BLaER1 (cell line): ENCODE results near the gene PTPRN2.
"Not testable (repeated sequence)": the region's sequence is repeated elsewhere in the genome, so short reads cannot be mapped to it uniquely, and the experiment has no call there.

ENCODE experiments used
- H3K27ac ChIP-seq: shearing (Covaris generic); formaldehyde crosslinking; 2 replicates; pipeline ENCODE4 v1.8.1; 2022
- H3K27me3 ChIP-seq: shearing (Covaris generic); formaldehyde crosslinking; 2 replicates; pipeline ENCODE4 v1.8.1; 2022
- H3K36me3 ChIP-seq: shearing (Covaris generic); formaldehyde crosslinking; 2 replicates; pipeline ENCODE4 v1.8.1; 2022
- H3K4me1 ChIP-seq: shearing (Covaris generic); formaldehyde crosslinking; 2 replicates; pipeline ENCODE4 v1.8.1; 2022
- H3K4me2 ChIP-seq: shearing (Covaris generic); formaldehyde crosslinking; 2 replicates; pipeline ENCODE4 v1.8.1; 2022
- H3K4me3 ChIP-seq: shearing (Covaris generic); formaldehyde crosslinking; 2 replicates; pipeline ENCODE4 v1.8.1; 2022
- H3K9ac ChIP-seq: shearing (Covaris generic); formaldehyde crosslinking; 2 replicates; pipeline ENCODE4 v1.8.1; 2022
- H3K9me3 ChIP-seq: shearing (Covaris generic); formaldehyde crosslinking; 2 replicates; pipeline ENCODE4 v1.8.1; 2022
- H4K20me1 ChIP-seq: shearing (Covaris generic); formaldehyde crosslinking; 2 replicates; pipeline ENCODE4 v1.8.1; 2022
- Cebpa-rat ChIP-seq: shearing (Covaris generic); IDR thresholded peaks from 2 replicates; pipeline ENCODE4 v1.8.1; 2022

The PTPRN2 gene

DNA sequence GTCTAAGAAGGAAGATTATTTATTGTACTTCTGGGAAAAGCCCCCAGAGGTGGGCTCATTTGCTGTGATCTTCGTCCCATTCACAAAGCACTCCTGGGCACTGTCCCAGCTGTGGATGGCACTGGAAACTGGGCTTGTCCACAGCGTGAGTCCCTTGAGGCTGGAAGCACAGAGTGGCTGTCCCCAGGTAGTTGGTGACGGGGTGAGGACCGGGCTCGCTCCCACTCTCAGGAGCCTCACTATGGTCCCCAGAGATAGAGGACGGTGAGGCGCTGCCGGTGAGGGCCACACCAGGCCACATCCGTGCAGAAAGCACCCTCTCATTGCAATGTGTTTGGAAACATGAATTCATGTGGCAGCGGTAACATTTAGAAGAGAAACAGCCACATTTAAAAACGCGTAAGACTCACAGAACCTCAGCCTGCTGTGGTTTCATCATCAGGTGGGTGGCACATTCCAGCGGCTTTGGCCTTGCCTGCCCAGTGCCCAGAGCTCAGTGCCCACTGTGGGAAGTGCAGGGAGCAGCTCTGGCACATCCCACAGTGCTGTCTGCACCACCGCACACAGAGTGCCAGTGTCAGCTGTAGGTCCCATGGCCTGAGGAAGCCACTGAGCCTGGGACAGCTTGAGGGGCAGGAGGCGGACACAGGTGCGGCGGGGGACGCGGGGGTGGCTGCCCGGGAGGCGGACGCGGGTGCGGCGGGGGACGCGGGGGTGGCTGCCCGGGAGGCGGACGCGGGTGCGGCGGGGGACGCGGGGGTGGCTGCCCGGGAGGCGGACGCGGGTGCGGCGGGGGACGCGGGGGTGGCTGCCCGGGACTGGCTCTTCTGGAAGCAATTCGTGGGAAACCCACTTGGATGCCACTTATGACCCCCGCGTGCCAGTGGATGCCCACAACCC, 801.0 kb downstream of the PTPRN2 start:
- no peaks in the 10 kb centered on the region for H3K36me3 ChIP-seq
- no peak overlapping the region for H3K4me2 ChIP-seq
- no peak overlapping the region for H3K9ac ChIP-seq
- peaks cover 15% of the 10 kb centered on the region for H3K4me1 ChIP-seq
- H3K27ac ChIP-seq: no peak overlapping the region
- no peak for TF ChIP-seq Cebpa-rat
- H3K4me3 ChIP-seq: no peak overlapping the region
- no peaks in the 10 kb centered on the region for H4K20me1 ChIP-seq
- H3K9me3 ChIP-seq: no peaks in the 10 kb centered on the region
- H3K27me3 ChIP-seq: no peaks in the 10 kb centered on the region

DNA sequence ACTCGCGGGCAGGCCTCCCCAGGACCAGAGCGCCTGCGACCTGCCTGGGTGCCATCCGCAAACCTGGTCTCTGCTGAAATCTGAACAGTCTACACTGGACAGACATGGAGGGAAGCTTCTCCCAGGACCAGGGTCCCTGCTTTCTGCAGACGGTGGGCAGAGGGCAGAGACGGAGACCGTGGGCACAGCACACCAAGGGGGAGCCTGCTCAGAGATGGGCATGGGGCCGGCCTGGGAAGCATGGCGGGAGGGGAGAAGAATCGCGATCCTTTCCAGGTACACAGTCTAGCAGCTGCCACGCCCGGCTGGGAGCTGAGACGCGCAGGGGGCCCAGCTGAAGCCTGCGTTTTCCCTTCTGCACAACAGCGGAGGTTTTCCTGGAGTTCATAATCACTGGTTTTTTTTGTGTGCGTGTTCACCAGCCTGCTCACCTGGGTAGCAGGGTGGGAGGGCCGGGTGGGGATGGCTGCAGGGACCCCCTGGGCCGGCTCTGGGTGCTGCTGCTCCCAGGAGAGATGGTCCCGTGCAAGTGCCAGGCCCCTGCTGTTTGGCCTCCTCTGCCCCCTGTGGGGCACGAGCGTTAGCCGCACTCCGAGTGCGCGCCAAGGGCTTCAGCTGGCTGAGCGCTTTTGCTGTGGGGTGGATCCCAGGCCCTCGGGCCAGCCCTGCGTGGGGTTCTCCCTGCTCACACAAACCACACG, 802.0 kb downstream of the PTPRN2 start:
- Histone ChIP-seq H3K36me3 (no peaks in the 10 kb centered on the region), H3K4me1 (peaks cover 15% of the 10 kb centered on the region), H3K27me3 (no peaks in the 10 kb centered on the region), H3K4me3 (no peak overlapping the region), H3K4me2 (no peak overlapping the region), H4K20me1 (no peaks in the 10 kb centered on the region), H3K27ac (no peak overlapping the region), H3K9me3 (no peaks in the 10 kb centered on the region), H3K9ac (no peak overlapping the region)
- no peak for TF ChIP-seq Cebpa-rat

DNA sequence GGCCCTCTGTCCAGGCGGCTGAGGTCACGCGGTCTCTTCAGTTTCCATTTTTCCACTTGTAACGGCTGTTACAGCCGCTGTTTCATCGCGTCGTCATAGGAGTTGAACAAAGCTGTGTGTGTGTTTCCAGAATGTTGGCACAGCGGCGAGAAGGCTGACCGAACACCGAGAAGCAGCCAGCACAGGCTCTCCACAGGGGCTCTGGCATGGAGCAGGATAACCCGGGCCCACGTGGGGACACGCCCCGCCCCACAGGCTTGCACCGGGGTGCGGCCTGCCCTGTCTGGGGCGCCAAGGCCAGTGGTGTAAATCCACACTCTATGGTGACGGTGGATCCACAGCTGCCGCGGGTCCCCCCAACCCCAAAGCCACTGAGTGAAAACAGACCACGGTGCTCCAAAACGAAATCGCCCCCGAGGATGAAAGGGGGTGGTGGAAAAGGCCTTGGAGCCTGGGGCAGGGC, 802.6 kb downstream of the PTPRN2 start:
- Histone ChIP-seq H3K9ac (no peak overlapping the region), H3K27ac (no peak overlapping the region), H4K20me1 (no peaks in the 10 kb centered on the region), H3K36me3 (no peaks in the 10 kb centered on the region), H3K4me1 (peaks cover 15% of the 10 kb centered on the region), H3K9me3 (no peaks in the 10 kb centered on the region), H3K27me3 (no peaks in the 10 kb centered on the region), H3K4me3 (no peak overlapping the region), H3K4me2 (peak overlapping the region; percentile 23; the same call in 1 of the 2 replicates)
- TF ChIP-seq Cebpa-rat: no peak

DNA sequence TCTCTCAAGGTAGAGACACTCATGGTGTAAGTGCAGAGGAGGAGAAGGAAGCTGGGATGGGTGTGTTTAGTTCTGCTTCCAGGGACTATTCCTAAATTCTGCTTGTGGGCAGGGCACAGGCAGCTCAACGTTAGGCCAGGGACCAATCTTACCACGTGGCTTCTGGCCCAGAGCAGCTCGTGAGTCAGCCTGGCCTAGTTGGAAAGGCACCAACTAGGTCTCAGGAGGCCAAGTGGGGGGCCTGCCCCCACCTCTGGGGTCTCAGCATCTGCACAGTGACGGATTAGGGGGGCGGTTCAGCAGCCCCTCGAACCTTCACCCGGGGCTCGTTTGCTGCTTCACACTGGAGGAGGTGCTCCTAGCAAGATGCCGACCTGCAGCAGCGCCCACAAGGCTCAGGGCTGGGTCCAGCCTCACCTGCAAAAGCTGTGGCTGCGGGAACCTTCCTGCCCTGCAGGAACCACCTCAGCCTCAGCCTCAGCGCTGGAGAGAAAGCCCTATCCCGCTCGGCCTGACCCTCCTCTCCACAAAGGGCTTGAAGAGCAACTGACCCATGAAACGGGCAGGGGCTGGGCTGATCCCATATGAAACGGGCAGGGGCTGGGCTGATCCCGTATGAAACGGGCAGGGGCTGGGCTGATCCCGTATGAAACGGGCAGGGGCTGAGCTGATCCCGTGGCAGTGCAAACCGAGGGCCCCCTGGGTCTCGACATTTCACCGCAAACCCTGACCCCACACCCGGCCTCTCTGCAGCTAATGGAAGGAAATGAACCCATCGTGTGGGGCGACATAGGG, 803.4 kb downstream of the PTPRN2 start:
- H3K36me3 ChIP-seq: no peaks in the 10 kb centered on the region
- H3K4me2 ChIP-seq: peak overlapping the region; percentile 23
- H3K27me3 ChIP-seq: no peaks in the 10 kb centered on the region
- peaks cover 15% of the 10 kb centered on the region for H3K4me1 ChIP-seq
- no peaks in the 10 kb centered on the region for H4K20me1 ChIP-seq
- no peak overlapping the region for H3K4me3 ChIP-seq
- H3K9me3 ChIP-seq: no peaks in the 10 kb centered on the region
- no peak for TF ChIP-seq Cebpa-rat
- H3K27ac ChIP-seq: no peak overlapping the region
- no peak overlapping the region for H3K9ac ChIP-seq

DNA sequence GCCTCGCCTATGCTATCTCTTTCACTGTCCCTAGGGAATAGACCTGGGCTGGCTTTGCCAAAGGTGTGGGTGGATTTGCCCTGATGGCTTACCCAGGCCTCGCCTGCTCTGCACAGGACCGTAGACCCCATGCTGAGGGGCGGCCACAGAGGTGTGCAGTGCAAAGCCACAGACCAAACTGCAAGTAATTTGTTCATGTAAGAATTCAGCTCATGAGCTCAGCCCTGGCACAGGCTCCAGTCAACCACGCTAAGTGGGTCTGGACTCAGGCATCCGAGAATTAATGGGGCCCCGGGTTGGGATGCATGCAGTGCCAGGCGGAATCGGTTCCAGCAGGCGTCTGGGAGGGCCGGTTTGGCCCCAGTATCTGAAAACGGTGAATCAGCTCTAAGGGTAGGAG, 805.6 kb downstream of the PTPRN2 start:
- Histone ChIP-seq H3K36me3 (no peaks in the 10 kb centered on the region), H3K9me3 (no peaks in the 10 kb centered on the region), H3K9ac (no peak overlapping the region), H3K4me1 (peaks cover 15% of the 10 kb centered on the region), H3K27ac (no peak overlapping the region), H3K4me2 (no peak overlapping the region), H3K4me3 (no peak overlapping the region), H4K20me1 (no peaks in the 10 kb centered on the region), H3K27me3 (peaks cover 9% of the 10 kb centered on the region)
- TF ChIP-seq Cebpa-rat: no peak

DNA sequence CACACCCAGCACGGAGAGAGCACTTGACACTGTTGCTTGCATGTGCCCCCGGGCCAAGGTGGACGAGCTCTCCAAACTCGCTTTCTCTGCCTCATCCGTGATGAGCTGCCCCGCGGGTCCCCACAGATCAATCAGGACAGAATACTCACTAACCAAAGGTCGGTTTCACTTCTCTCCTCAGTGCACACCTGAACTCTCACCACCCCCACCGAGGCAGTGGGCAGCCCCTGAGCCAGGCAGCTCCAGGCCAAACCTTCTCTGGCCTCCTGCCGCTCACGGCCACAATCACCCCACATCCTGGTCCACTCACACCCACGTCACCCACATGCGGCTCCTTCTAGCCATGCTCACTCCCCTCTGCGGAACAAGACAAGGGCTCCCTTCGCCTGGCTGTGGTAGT, 806.9 kb downstream of the PTPRN2 start:
- H3K9me3 ChIP-seq: no peaks in the 10 kb centered on the region
- no peaks in the 10 kb centered on the region for H4K20me1 ChIP-seq
- no peak overlapping the region for H3K27ac ChIP-seq
- no peaks in the 10 kb centered on the region for H3K36me3 ChIP-seq
- no peak for TF ChIP-seq Cebpa-rat
- H3K27me3 ChIP-seq: peaks cover 22% of the 10 kb centered on the region
- H3K4me1 ChIP-seq: peaks cover 15% of the 10 kb centered on the region
- H3K4me3 ChIP-seq: no peak overlapping the region
- H3K4me2 ChIP-seq: no peak overlapping the region
- no peak overlapping the region for H3K9ac ChIP-seq

DNA sequence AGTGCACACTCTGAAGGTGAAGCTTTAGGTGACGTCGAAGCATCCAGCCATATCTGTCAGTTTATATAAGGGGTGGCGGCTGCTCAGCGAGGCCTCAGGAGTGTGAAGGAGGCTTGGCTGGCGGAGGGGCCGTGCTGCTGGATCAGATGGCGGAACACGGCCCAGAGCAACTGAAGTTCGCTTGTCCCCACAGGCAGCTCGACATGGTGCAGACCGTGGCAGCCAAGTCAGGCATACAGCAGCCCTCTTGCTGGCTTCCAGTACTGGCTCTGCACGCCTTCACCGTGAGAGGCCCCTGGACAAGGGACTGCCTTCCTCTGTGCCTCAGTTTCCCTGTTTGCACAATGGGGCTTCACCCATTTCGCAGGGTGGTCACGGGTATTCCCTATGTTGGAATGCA, 807.3 kb downstream of the PTPRN2 start:
- peaks cover 15% of the 10 kb centered on the region for H3K4me1 ChIP-seq
- H4K20me1 ChIP-seq: 0 out of 2 replicates have a peak, but pooled peaks cover 3% of the 10 kb centered on the region
- peaks cover 26% of the 10 kb centered on the region for H3K27me3 ChIP-seq
- no peak for TF ChIP-seq Cebpa-rat
- H3K4me3 ChIP-seq: no peak overlapping the region
- no peak overlapping the region for H3K9ac ChIP-seq
- H3K36me3 ChIP-seq: no peaks in the 10 kb centered on the region
- H3K9me3 ChIP-seq: no peaks in the 10 kb centered on the region
- H3K27ac ChIP-seq: no peak overlapping the region
- H3K4me2 ChIP-seq: no peak overlapping the region

DNA sequence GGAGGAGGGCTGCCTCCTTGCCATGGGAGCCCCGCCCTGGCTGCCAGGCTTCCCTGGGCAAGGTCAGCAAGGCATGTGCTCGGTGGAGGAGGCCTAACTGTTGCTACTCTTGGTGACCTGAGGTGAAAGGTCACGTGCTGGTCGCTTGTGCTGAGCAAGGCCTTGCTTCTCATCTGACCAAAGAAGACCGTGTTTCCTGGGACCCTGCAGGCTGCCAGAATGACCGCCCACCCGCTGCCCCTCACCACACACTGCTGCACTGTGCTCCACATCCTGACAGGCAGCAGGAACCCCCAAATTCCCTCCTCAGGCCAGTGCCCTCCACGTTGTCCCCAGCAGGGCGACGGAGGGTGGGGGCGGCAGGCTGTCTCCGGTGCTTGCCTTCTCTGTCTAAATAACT, 808.4 kb downstream of the PTPRN2 start:
- Histone ChIP-seq H3K9me3 (no peaks in the 10 kb centered on the region), H3K4me1 (peaks cover 8% of the 10 kb centered on the region), H3K4me3 (no peak overlapping the region), H3K9ac (no peak overlapping the region), H3K36me3 (no peaks in the 10 kb centered on the region), H3K27ac (no peak overlapping the region), H3K27me3 (peaks cover 37% of the 10 kb centered on the region), H3K4me2 (no peak overlapping the region), H4K20me1 (0 out of 2 replicates have a peak, but pooled peaks cover 7% of the 10 kb centered on the region)
- no peak for TF ChIP-seq Cebpa-rat

DNA sequence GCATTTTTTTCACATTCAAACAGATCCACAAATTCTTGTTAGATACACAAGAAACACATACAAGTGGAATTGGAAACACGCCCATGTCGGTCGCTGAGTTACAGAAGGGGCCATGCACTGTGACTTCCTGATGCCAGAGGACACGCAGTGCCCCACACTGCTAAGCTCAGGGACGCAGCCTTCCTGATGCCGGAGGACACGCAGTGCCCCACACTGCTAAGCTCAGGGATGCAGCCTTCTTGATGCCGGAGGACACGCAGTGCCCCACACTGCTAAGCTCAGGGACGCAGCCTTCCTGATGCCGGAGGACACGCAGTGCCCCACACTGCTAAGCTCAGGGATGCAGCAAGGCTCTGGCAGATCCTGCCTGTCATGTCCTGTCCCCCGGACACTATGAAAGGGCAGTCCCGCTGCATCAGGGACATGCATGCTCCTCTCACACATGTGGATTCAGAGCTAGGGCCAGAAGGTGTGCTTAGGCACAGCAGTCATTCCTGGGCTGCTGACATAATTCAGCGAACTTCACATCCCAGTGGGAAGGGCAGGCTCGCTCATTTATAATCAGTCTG, 810.3 kb downstream of the PTPRN2 start:
- not testable (repeated sequence) for H3K36me3 ChIP-seq, H3K4me3 ChIP-seq, H3K27ac ChIP-seq, H3K4me1 ChIP-seq, H3K9me3 ChIP-seq, H3K9ac ChIP-seq, H3K4me2 ChIP-seq, H4K20me1 ChIP-seq
- peaks cover 37% of the 10 kb centered on the region for H3K27me3 ChIP-seq
